Measurements from ENCODE around the gene UVSSA.
"Not testable (repeated sequence)": the region's sequence is repeated elsewhere in the genome, so short reads cannot be mapped to it uniquely, and the experiment has no call there.

The UVSSA gene

GRCh38 chr4:1366371-1367229 lies 19.6 kb downstream of the UVSSA start:
- DNase-seq, result no peak

GRCh38 chr4:1367230-1367935 lies 20.4 kb downstream of the UVSSA start:
- no peak for DNase-seq

- DNase-seq, result no peak
These were observed 20.9 kb downstream of the UVSSA start for GRCh38 chr4:1367936-1368289.

- DNase-seq, result peak; percentile 32
These were observed 21.5 kb downstream of the UVSSA start for GRCh38 chr4:1368421-1369090.

GRCh38 chr4:1369091-1369450 lies 22.1 kb downstream of the UVSSA start:
- DNase-seq, result no peak

GRCh38 chr4:1369479-1370079 lies 22.6 kb downstream of the UVSSA start:
- DNase-seq, result no peak

- no peak for DNase-seq
These were observed 23.5 kb downstream of the UVSSA start for GRCh38 chr4:1370321-1371124.

- DNase-seq, result no peak
These were observed 24.5 kb downstream of the UVSSA start for GRCh38 chr4:1371176-1372165.

GRCh38 chr4:1372576-1372975 lies 25.6 kb downstream of the UVSSA start:
- not testable (repeated sequence) for DNase-seq

- DNase-seq, result no peak
These were observed 27.1 kb downstream of the UVSSA start for GRCh38 chr4:1373892-1374705.

- DNase-seq, result no peak
These were observed 27.7 kb downstream of the UVSSA start for GRCh38 chr4:1374706-1375045.

GRCh38 chr4:1375051-1375721 lies 28.2 kb downstream of the UVSSA start:
- no peak for DNase-seq

GRCh38 chr4:1375761-1376322 lies 28.8 kb downstream of the UVSSA start:
- no peak for DNase-seq

- DNase-seq, result no peak
These were observed 29.4 kb downstream of the UVSSA start for GRCh38 chr4:1376391-1376840.

- DNase-seq, result no peak
These were observed 30.0 kb downstream of the UVSSA start for GRCh38 chr4:1376841-1377605.

- no peak for DNase-seq
These were observed 30.7 kb downstream of the UVSSA start for GRCh38 chr4:1377606-1378261.

- DNase-seq, result no peak
These were observed 31.7 kb downstream of the UVSSA start for GRCh38 chr4:1378559-1379231.
